Measurements from ENCODE around the gene CRYBB2.

Gene CRYBB2

GRCh38 chr22:25219211-25219689 lies at the start of gene CRYBB2:
Gene CRYBB2, plus strand, starts transcription at chr22:25219639. Its CDS starts 1,791 bp downstream, at chr22:25221430.
- H3F3A ChIP-seq (ENCODE audit: control insufficient read depth, insufficient read depth), result no peaks in the 10 kb centered on the region
- no peaks in the 10 kb centered on the region for H4K20me1 ChIP-seq (ENCODE audit: control insufficient read depth, insufficient read depth, low read depth, low read length)
- H3K36me3 ChIP-seq (ENCODE audit: control insufficient read depth, low read length), result no peaks in the 10 kb centered on the region
- TF ChIP-seq, protein P1, sequence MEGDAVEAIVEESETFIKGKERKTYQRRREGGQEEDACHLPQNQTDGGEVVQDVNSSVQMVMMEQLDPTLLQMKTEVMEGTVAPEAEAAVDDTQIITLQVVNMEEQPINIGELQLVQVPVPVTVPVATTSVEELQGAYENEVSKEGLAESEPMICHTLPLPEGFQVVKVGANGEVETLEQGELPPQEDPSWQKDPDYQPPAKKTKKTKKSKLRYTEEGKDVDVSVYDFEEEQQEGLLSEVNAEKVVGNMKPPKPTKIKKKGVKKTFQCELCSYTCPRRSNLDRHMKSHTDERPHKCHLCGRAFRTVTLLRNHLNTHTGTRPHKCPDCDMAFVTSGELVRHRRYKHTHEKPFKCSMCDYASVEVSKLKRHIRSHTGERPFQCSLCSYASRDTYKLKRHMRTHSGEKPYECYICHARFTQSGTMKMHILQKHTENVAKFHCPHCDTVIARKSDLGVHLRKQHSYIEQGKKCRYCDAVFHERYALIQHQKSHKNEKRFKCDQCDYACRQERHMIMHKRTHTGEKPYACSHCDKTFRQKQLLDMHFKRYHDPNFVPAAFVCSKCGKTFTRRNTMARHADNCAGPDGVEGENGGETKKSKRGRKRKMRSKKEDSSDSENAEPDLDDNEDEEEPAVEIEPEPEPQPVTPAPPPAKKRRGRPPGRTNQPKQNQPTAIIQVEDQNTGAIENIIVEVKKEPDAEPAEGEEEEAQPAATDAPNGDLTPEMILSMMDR (IDR thresholded peaks at IDR 0.05; ENCODE audit: low read depth, low read length, poor library complexity, severe bottlenecking), result no peak
- TF ChIP-seq EZH2phosphoT487 (IDR thresholded peaks at IDR 0.05; ENCODE audit: borderline replicate concordance, low read length), result no peak
- no peak within 1 kb of the TSS for H3K4me3 ChIP-seq (ENCODE audit: low read length)
- H3K4me2 ChIP-seq (ENCODE audit: low read length), result no peak within 1 kb of the TSS
- H3K9me2 ChIP-seq (replicated peaks; ENCODE audit: control insufficient read depth, low read length), result no peaks in the 10 kb centered on the region
- H3K27ac ChIP-seq (ENCODE audit: low read depth, low read length), result no peak within 1 kb of the TSS
- H3K9me3 ChIP-seq (ENCODE audit: control insufficient read depth, insufficient read depth, low read length), result no peaks in the 10 kb centered on the region
- no peaks in the 10 kb centered on the region for H3K79me2 ChIP-seq (ENCODE audit: control insufficient read depth, low read length)
- no peaks in the 10 kb centered on the region for H3K4me1 ChIP-seq (ENCODE audit: control insufficient read depth, low read length)
- no peaks in the 10 kb centered on the region; the same call in 1 of the 2 replicates for H3K27me3 ChIP-seq (ENCODE audit: control insufficient read depth, low read length)

DNA sequence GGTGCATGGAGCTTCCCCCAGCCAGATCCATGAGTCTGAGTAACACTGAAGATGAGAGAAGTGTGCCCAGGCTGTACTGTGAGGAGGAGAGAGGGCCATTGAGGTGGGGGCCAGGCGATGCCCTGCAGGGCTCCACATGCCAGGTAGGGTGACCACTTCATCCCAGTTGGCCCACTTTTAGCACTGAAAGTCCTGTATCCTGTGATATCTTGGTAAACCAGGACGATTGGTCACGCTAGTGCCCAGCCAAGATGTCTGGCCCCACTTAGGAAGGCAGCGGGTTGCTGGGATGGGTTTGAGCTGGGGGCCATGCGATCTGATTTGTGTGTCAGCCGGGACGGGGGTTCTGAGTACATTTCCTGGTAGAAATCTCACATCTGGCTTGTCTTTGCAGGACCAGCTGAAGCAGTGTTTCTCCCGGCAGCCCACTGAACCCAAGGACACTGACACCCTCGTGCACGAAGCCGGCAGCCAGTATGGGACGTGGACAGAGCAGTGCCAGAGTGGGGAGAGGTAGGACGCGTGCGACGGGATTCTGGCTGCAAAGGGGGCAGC lies 48.9 kb upstream of the CRYBB2 start:
- no peak overlapping the region for H3K4me2 ChIP-seq (ENCODE audit: low read length)
- H3K27ac ChIP-seq (ENCODE audit: low read depth, low read length), result no peak overlapping the region

DNA sequence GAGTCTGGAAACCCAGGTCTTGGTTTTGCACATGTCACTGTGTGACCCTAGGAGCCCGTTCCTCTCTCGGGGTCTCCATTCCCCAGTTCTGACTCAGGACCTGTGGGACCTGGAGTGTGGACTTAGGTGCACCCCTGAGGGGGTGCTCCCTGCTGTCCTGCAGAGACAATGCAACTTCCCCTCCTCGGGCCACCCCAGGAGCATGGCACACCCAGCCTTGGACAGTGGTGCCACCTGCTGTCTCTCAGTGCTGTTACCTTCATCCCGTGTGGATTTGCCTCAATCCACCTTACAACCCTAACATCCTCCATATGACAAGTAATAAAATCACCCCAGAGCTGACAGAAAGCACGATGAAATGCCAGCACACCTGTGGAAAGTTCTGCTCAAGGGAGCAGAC lies 47.3 kb upstream of the CRYBB2 start:
- TF ChIP-seq, protein P1 (IDR thresholded peaks at IDR 0.05; ENCODE audit: low read depth, low read length, poor library complexity, severe bottlenecking), result peak; percentile 36
- TF ChIP-seq EZH2phosphoT487 (IDR thresholded peaks at IDR 0.05; ENCODE audit: borderline replicate concordance, low read length), result no peak
- Histone ChIP-seq H3K9me2 (replicated peaks; ENCODE audit: control insufficient read depth, low read length) (no peaks in the 10 kb centered on the region), H3K79me2 (ENCODE audit: control insufficient read depth, low read length) (no peaks in the 10 kb centered on the region), H4K20me1 (ENCODE audit: control insufficient read depth, insufficient read depth, low read depth, low read length) (no peaks in the 10 kb centered on the region; the same call in 1 of the 2 replicates), H3K9me3 (ENCODE audit: control insufficient read depth, insufficient read depth, low read length) (no peaks in the 10 kb centered on the region), H3K27me3 (ENCODE audit: control insufficient read depth, low read length) (no peaks in the 10 kb centered on the region), H3K4me1 (ENCODE audit: control insufficient read depth, low read length) (no peaks in the 10 kb centered on the region), H3K27ac (ENCODE audit: low read depth, low read length) (no peak overlapping the region), H3K36me3 (ENCODE audit: control insufficient read depth, low read length) (no peaks in the 10 kb centered on the region), H3K4me3 (ENCODE audit: low read length) (no peak overlapping the region), H3K4me2 (ENCODE audit: low read length) (no peak overlapping the region), H3F3A (ENCODE audit: control insufficient read depth, insufficient read depth) (no peaks in the 10 kb centered on the region)

More for the DNA sequence above, 48.9 kb upstream of the CRYBB2 start:
- H3K9me2 ChIP-seq (replicated peaks; ENCODE audit: control insufficient read depth, low read length), result no peaks in the 10 kb centered on the region
- no peaks in the 10 kb centered on the region for H3K79me2 ChIP-seq (ENCODE audit: control insufficient read depth, low read length)
- no peak overlapping the region for H3K4me3 ChIP-seq (ENCODE audit: low read length)
- no peaks in the 10 kb centered on the region for H3F3A ChIP-seq (ENCODE audit: control insufficient read depth, insufficient read depth)
- no peaks in the 10 kb centered on the region for H3K4me1 ChIP-seq (ENCODE audit: control insufficient read depth, low read length)
- H4K20me1 ChIP-seq (ENCODE audit: control insufficient read depth, insufficient read depth, low read depth, low read length), result no peaks in the 10 kb centered on the region; the same call in 1 of the 2 replicates
- H3K27me3 ChIP-seq (ENCODE audit: control insufficient read depth, low read length), result no peaks in the 10 kb centered on the region
- H3K36me3 ChIP-seq (ENCODE audit: control insufficient read depth, low read length), result no peaks in the 10 kb centered on the region
- no peaks in the 10 kb centered on the region for H3K9me3 ChIP-seq (ENCODE audit: control insufficient read depth, insufficient read depth, low read length)
- TF ChIP-seq, protein P1 (IDR thresholded peaks at IDR 0.05; ENCODE audit: low read depth, low read length, poor library complexity, severe bottlenecking), result no peak
- no peak for TF ChIP-seq EZH2phosphoT487 (IDR thresholded peaks at IDR 0.05; ENCODE audit: borderline replicate concordance, low read length)
